MV-4-11 (cell line): ENCODE data around the gene GFY.
A peak's percentile ranks its signal among the peaks of the same experiment; 100 is the strongest.

Experiments
- DNase-seq: peaks from one replicate; lab custom pipeline; 2025; lab: John Stamatoyannopoulos, UW

The GFY gene

GRCh38 chr19:49425178-49425577, at the start of gene GFY:
Gene GFY, plus strand, starts transcription at chr19:49425388. Its CDS starts 1,043 bp downstream, at chr19:49426431.
- no peak for DNase-seq

- DNase-seq, result no peak
Measured at GRCh38 chr19:49378512-49378911, 46.7 kb upstream of the GFY start.

- no peak for DNase-seq
Measured at GRCh38 chr19:49380391-49380790, 44.8 kb upstream of the GFY start.

GRCh38 chr19:49382639-49383038, 42.5 kb upstream of the GFY start:
- no peak for DNase-seq

- DNase-seq, result no peak
Measured at GRCh38 chr19:49383599-49383998, 41.6 kb upstream of the GFY start.

GRCh38 chr19:49387936-49388372, 37.2 kb upstream of the GFY start, which contains the start of gene KASH5:
Gene KASH5, plus strand, starts transcription at chr19:49388249. Its CDS starts 2,635 bp downstream, at chr19:49390884.
- peak; percentile 99 for DNase-seq

GRCh38 chr19:49389406-49389805, 35.8 kb upstream of the GFY start:
- no peak for DNase-seq

- DNase-seq, result no peak
Measured at GRCh38 chr19:49390131-49390928, 34.9 kb upstream of the GFY start.

- DNase-seq, result no peak
Measured at GRCh38 chr19:49390929-49391359, 34.2 kb upstream of the GFY start.

GRCh38 chr19:49391581-49392399, 33.4 kb upstream of the GFY start:
- DNase-seq, result peak; percentile 79

GRCh38 chr19:49393881-49394280, 31.3 kb upstream of the GFY start:
- DNase-seq, result no peak

- peak; percentile 75 for DNase-seq
Measured at GRCh38 chr19:49395581-49396407, 29.4 kb upstream of the GFY start.

GRCh38 chr19:49396738-49397505, 28.3 kb upstream of the GFY start:
- no peak for DNase-seq

- no peak for DNase-seq
Measured at GRCh38 chr19:49398001-49398615, 27.1 kb upstream of the GFY start.

- no peak for DNase-seq
Measured at GRCh38 chr19:49398931-49399330, 26.3 kb upstream of the GFY start.

GRCh38 chr19:49400029-49400428, 25.2 kb upstream of the GFY start:
- DNase-seq, result peak; percentile 39

- no peak for DNase-seq
Measured at GRCh38 chr19:49403404-49404187, 21.6 kb upstream of the GFY start.

GRCh38 chr19:49407079-49407478, 18.1 kb upstream of the GFY start:
- DNase-seq, result no peak

GRCh38 chr19:49407482-49408015, 17.6 kb upstream of the GFY start:
- no peak for DNase-seq
